ENCODE measurements around the gene FMO4. TPM values are rescaled to one million over a fixed set of nuclear protein-coding genes. Genes with fewer than 3 reads are reported as not detected.
"Not testable (repeated sequence)": the region's sequence is repeated elsewhere in the genome, so short reads cannot be mapped to it uniquely, and the experiment has no call there.

The FMO4 gene
- total RNA-seq, 5 donors from 2014 or later (not counting 1 experiment from before 2014, with no cell fraction given): 2.0 to 3.7 (median 2.8) TPM

DNA sequence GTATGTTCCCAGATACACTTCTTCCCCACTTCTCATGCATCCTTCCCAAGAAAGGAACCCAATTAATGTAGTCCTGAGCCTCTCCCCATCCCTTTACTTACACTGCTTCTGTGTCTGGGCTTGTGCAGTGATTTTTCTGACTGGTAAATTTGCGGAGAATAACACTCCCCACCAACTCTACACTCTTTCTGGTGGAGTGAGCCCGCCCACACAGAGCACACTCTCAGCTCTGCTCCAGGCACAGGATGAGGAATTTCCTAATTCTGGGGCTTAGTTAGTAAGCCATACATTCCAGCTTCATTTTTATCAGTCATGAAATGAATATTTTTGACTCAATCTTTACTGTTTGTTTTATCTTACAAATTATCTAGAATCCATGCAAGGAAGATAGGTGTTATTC lies 38.6 kb downstream of the FMO4 start:
- Histone ChIP-seq H3K27ac (ENCODE audit: low read length) (no peak overlapping the region), H3K36me3 (ENCODE audit: control insufficient read depth in 2 of 2, extremely low read depth in 1 of 2, insufficient read depth in 1 of 2, low read length in 1 of 2) (no peaks in the 10 kb centered on the region), H3K4me3 (ENCODE audit: control insufficient read depth in 1 of 2, extremely low read depth in 1 of 2, low read length in 1 of 2) (no peak overlapping the region), H3K27me3 (replicated peaks in 1 of 2; ENCODE audit: control insufficient read depth in 2 of 2, extremely low read depth in 1 of 2, insufficient read depth in 2 of 2, low read length in 1 of 2) (peaks cover 0 to 6% of the 10 kb centered on the region in 2 experiments), H3K9me3 (no peaks in the 10 kb centered on the region), H3K4me1 (ENCODE audit: control insufficient read depth in 1 of 2, extremely low read depth in 1 of 2, insufficient read depth in 2 of 2, low read length in 2 of 2) (no peaks in the 10 kb centered on the region)
- ChIA-PET CTCF (no interaction called here), POLR2A (no interaction called here)
- no peak for ATAC-seq (replicated peaks in 1 of 4)
- no peaks in the 10 kb centered on the region for H3K36me3 Mint-ChIP-seq
- peaks cover 7% of the 10 kb centered on the region in 2 donors for H3K27me3 Mint-ChIP-seq
- no peak for DNase-seq
- peaks cover 0 to 3% (median 0%) of the 10 kb centered on the region in 3 donors for H3K9me3 Mint-ChIP-seq
- H3K4me3 Mint-ChIP-seq: no peak overlapping the region
- WGBS (ENCODE audit: insufficient coverage): 70% methylated on average over 2 of the region's 2 CpGs
- H3K27ac Mint-ChIP-seq: no peak overlapping the region
- H3K4me1 Mint-ChIP-seq: no peaks in the 10 kb centered on the region

GRCh38 chr1:171355727-171356126 lies 41.7 kb downstream of the FMO4 start:
- Mint-ChIP-seq H3K4me3 (no peak overlapping the region), H3K9me3 (peaks cover 0 to 3% (median 2%) of the 10 kb centered on the region in 3 donors), H3K4me1 (no peaks in the 10 kb centered on the region), H3K36me3 (no peaks in the 10 kb centered on the region), H3K27ac (no peak overlapping the region), H3K27me3 (peaks cover 7 to 15% of the 10 kb centered on the region in 2 donors)
- Histone ChIP-seq H3K36me3 (ENCODE audit: control insufficient read depth in 2 of 2, extremely low read depth in 1 of 2, insufficient read depth in 1 of 2, low read length in 1 of 2) (no peaks in the 10 kb centered on the region), H3K9me3 (no peaks in the 10 kb centered on the region), H3K27ac (ENCODE audit: low read length) (no peak overlapping the region), H3K4me3 (ENCODE audit: control insufficient read depth in 1 of 2, extremely low read depth in 1 of 2, low read length in 1 of 2) (no peak overlapping the region), H3K27me3 (replicated peaks in 1 of 2; ENCODE audit: control insufficient read depth in 2 of 2, extremely low read depth in 1 of 2, insufficient read depth in 2 of 2, low read length in 1 of 2) (peaks cover 0 to 18% of the 10 kb centered on the region in 2 experiments), H3K4me1 (ENCODE audit: control insufficient read depth in 1 of 2, extremely low read depth in 1 of 2, insufficient read depth in 2 of 2, low read length in 2 of 2) (no peaks in the 10 kb centered on the region)
- POLR2A ChIA-PET: no interaction called here
- CTCF ChIA-PET: no interaction called here
- WGBS (ENCODE audit: insufficient coverage): 93% methylated on average over 2 of the region's 3 CpGs
- DNase-seq (no peak), ATAC-seq (replicated peaks in 1 of 4) (no peak)

DNA sequence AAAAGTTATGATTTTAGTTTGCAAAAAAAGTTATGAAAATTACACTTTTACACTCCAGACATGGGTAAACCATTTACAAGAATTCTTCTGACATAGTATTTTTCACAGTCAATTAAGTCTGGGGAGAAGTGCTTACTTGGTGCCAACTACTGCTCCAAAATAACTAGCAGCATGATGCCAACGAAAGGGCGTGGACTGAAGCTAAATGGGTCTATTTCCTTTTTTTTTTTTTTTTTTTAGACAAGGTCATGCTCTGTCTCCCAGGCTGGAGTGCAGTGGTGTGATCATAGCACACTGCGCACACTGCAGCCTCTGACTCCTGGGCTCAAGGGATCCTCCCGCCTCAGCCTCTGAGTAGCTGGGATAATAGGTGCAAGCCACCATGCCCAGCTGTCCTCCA lies 43.2 kb downstream of the FMO4 start:
- WGBS (ENCODE audit: insufficient coverage): 100% methylated on average over 2 of the region's 4 CpGs
- CTCF ChIA-PET: interaction anchor here in 1 of 2 donors (0.6 kb wide), 1 partner anchor 52 kb away, joined by 4 read pairs; no protein-coding TSS in a partner anchor
- Histone ChIP-seq H3K9me3 (no peaks in the 10 kb centered on the region), H3K4me3 (ENCODE audit: control insufficient read depth in 1 of 2, extremely low read depth in 1 of 2, low read length in 1 of 2) (no peak overlapping the region), H3K27ac (ENCODE audit: low read length) (no peak overlapping the region), H3K36me3 (ENCODE audit: control insufficient read depth in 2 of 2, extremely low read depth in 1 of 2, insufficient read depth in 1 of 2, low read length in 1 of 2) (no peaks in the 10 kb centered on the region), H3K4me1 (ENCODE audit: control insufficient read depth in 1 of 2, extremely low read depth in 1 of 2, insufficient read depth in 2 of 2, low read length in 2 of 2) (no peaks in the 10 kb centered on the region), H3K27me3 (replicated peaks in 1 of 2; ENCODE audit: control insufficient read depth in 2 of 2, extremely low read depth in 1 of 2, insufficient read depth in 2 of 2, low read length in 1 of 2) (peaks cover 0 to 18% of the 10 kb centered on the region in 2 experiments)
- no peaks in the 10 kb centered on the region for H3K4me1 Mint-ChIP-seq
- peaks cover 18 to 19% of the 10 kb centered on the region in 2 donors for H3K27me3 Mint-ChIP-seq
- POLR2A ChIA-PET: interaction anchor here in 1 of 2 donors (0.6 kb wide), 1 partner anchor 32 kb away, joined by 3 read pairs; no protein-coding TSS in a partner anchor
- no peak for ATAC-seq (replicated peaks in 1 of 4)
- H3K27ac Mint-ChIP-seq: no peak overlapping the region
- no peak for DNase-seq
- no peak overlapping the region for H3K4me3 Mint-ChIP-seq
- peaks cover 3 to 14% (median 6%) of the 10 kb centered on the region in 3 donors for H3K9me3 Mint-ChIP-seq
- no peaks in the 10 kb centered on the region for H3K36me3 Mint-ChIP-seq

DNA sequence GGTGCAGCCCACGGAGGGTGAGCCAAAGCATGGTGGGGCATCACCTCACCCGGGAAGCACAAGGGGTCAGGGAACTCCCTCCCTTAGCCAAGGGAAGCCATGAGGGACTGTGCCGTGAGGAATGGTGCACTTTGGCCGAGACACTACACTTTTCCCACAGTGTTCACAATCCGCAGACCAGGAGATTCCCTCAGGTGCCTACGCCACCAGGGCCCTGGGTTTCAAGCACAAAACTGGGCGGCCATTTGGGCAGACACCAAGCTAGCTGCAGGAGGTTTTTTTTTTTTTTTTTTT lies 45.3 kb downstream of the FMO4 start:
- CTCF ChIA-PET; ATAC-seq (replicated peaks in 1 of 4); H3K4me3 Mint-ChIP-seq; DNase-seq; H3K36me3 Mint-ChIP-seq; H3K27ac Mint-ChIP-seq; H3K9me3 ChIP-seq; H3K4me1 Mint-ChIP-seq; H3K4me1 ChIP-seq (ENCODE audit: control insufficient read depth in 1 of 2, extremely low read depth in 1 of 2, insufficient read depth in 2 of 2, low read length in 2 of 2); POLR2A ChIA-PET; H3K4me3 ChIP-seq (ENCODE audit: control insufficient read depth in 1 of 2, extremely low read depth in 1 of 2, low read length in 1 of 2); H3K27ac ChIP-seq (ENCODE audit: low read length); H3K36me3 ChIP-seq (ENCODE audit: control insufficient read depth in 2 of 2, extremely low read depth in 1 of 2, insufficient read depth in 1 of 2, low read length in 1 of 2): not testable (repeated sequence)
- Mint-ChIP-seq H3K27me3 (peaks cover 13 to 30% of the 10 kb centered on the region in 2 donors), H3K9me3 (peaks cover 7 to 26% (median 12%) of the 10 kb centered on the region in 3 donors)
- peaks cover 0 to 18% of the 10 kb centered on the region in 2 experiments for H3K27me3 ChIP-seq (replicated peaks in 1 of 2; ENCODE audit: control insufficient read depth in 2 of 2, extremely low read depth in 1 of 2, insufficient read depth in 2 of 2, low read length in 1 of 2)
- 80% methylated on average over 1 of the region's 7 CpGs for WGBS (ENCODE audit: insufficient coverage)

DNA sequence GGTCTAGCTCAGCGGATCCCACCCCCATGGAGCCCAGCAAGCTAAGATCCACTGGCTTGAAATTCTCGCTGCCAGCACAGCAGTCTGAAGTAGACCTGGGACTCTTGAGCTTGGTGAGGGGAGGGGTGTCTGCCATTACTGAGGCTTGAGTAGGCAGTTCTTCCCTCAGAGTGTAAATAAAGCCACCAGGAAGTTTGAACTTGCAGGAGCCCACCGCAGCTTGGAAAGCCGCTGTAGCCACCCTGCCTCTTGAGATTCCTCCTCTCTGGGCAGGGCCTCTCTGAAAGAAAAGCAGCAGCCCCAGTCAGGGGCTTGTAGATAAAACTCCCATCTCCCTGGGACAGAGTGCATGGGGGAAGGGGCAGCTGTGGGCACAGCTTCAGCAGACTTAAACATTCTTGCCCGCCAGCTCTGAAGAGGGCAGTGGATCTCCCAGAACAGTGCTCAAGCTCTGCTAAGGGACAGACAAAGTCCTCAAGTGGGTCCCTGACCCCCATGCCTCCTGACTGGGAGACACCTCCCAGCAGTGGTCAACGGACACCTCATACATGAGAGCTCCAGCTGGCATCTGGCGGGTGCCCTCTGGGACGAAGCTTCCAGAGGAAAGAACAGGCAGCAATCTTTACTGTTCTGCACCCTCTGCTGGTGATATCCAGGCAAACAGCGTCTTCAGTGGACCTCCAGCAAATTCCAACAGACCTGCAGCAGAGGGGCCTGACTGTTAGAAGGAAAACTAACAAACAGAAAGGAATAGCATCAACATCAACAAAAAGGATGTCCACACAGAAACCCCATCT lies 45.9 kb downstream of the FMO4 start:
- peaks cover 0 to 18% of the 10 kb centered on the region in 2 experiments for H3K27me3 ChIP-seq (replicated peaks in 1 of 2; ENCODE audit: control insufficient read depth in 2 of 2, extremely low read depth in 1 of 2, insufficient read depth in 2 of 2, low read length in 1 of 2)
- POLR2A ChIA-PET; H3K36me3 Mint-ChIP-seq; DNase-seq; H3K4me1 ChIP-seq (ENCODE audit: control insufficient read depth in 1 of 2, extremely low read depth in 1 of 2, insufficient read depth in 2 of 2, low read length in 2 of 2); H3K27ac Mint-ChIP-seq; ATAC-seq (replicated peaks in 1 of 4); H3K4me1 Mint-ChIP-seq; H3K9me3 ChIP-seq; H3K36me3 ChIP-seq (ENCODE audit: control insufficient read depth in 2 of 2, extremely low read depth in 1 of 2, insufficient read depth in 1 of 2, low read length in 1 of 2); H3K4me3 ChIP-seq (ENCODE audit: control insufficient read depth in 1 of 2, extremely low read depth in 1 of 2, low read length in 1 of 2); CTCF ChIA-PET; H3K4me3 Mint-ChIP-seq; H3K27ac ChIP-seq (ENCODE audit: low read length): not testable (repeated sequence)
- H3K27me3 Mint-ChIP-seq: peaks cover 13 to 30% of the 10 kb centered on the region in 2 donors
- 83% methylated on average over 8 of the region's 9 CpGs for WGBS (ENCODE audit: insufficient coverage)
- H3K9me3 Mint-ChIP-seq: peaks cover 7 to 26% (median 12%) of the 10 kb centered on the region in 3 donors

- POLR2A ChIA-PET: no interaction called here
- CTCF ChIA-PET: no interaction called here
- H3K4me1 ChIP-seq (ENCODE audit: control insufficient read depth in 1 of 2, extremely low read depth in 1 of 2, insufficient read depth in 2 of 2, low read length in 2 of 2): no peaks in the 10 kb centered on the region
Measured at GRCh38 chr1:171366085-171366484, 52.1 kb downstream of the FMO4 start.

More at GRCh38 chr1:171366085-171366484, 52.1 kb downstream of the FMO4 start:
- no peak overlapping the region for H3K27ac ChIP-seq (ENCODE audit: low read length)
- H3K9me3 Mint-ChIP-seq: peaks cover 12 to 25% (median 12%) of the 10 kb centered on the region in 3 donors
- H3K9me3 ChIP-seq: no peaks in the 10 kb centered on the region
- no peaks in the 10 kb centered on the region for H3K36me3 Mint-ChIP-seq
- H3K27me3 Mint-ChIP-seq: peaks cover 1 to 24% of the 10 kb centered on the region in 2 donors
- ATAC-seq (replicated peaks in 1 of 4) (no peak), DNase-seq (no peak)
- no peak overlapping the region for H3K4me3 Mint-ChIP-seq
- H3K4me3 ChIP-seq (ENCODE audit: control insufficient read depth in 1 of 2, extremely low read depth in 1 of 2, low read length in 1 of 2): no peak overlapping the region
- no peaks in the 10 kb centered on the region for H3K4me1 Mint-ChIP-seq
- H3K27me3 ChIP-seq (replicated peaks in 1 of 2; ENCODE audit: control insufficient read depth in 2 of 2, extremely low read depth in 1 of 2, insufficient read depth in 2 of 2, low read length in 1 of 2): no peaks in the 10 kb centered on the region
- no CpG with 5 or more reads among the region's 6 CpGs for WGBS (ENCODE audit: insufficient coverage)
- H3K36me3 ChIP-seq (ENCODE audit: control insufficient read depth in 2 of 2, extremely low read depth in 1 of 2, insufficient read depth in 1 of 2, low read length in 1 of 2): no peaks in the 10 kb centered on the region
- H3K27ac Mint-ChIP-seq: no peak overlapping the region
